ENCODE data around the gene TLE1.
"Not testable (repeated sequence)": the region's sequence is repeated elsewhere in the genome, so short reads cannot be mapped to it uniquely, and the experiment has no call there.

TLE1 gene

GRCh38 chr9:81613002-81613812 lies 76.1 kb downstream of the TLE1 start:
- no peak for DNase-seq (ENCODE audit: low spot score)
- TF ChIP-seq, protein P1, sequence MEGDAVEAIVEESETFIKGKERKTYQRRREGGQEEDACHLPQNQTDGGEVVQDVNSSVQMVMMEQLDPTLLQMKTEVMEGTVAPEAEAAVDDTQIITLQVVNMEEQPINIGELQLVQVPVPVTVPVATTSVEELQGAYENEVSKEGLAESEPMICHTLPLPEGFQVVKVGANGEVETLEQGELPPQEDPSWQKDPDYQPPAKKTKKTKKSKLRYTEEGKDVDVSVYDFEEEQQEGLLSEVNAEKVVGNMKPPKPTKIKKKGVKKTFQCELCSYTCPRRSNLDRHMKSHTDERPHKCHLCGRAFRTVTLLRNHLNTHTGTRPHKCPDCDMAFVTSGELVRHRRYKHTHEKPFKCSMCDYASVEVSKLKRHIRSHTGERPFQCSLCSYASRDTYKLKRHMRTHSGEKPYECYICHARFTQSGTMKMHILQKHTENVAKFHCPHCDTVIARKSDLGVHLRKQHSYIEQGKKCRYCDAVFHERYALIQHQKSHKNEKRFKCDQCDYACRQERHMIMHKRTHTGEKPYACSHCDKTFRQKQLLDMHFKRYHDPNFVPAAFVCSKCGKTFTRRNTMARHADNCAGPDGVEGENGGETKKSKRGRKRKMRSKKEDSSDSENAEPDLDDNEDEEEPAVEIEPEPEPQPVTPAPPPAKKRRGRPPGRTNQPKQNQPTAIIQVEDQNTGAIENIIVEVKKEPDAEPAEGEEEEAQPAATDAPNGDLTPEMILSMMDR (IDR thresholded peaks at IDR 0.05): no peak
- H3K4me3 ChIP-seq: peak overlapping the region; percentile 47
- peak overlapping the region; percentile 80 to 91 for H3K27ac ChIP-seq

- TF ChIP-seq, protein P1 (IDR thresholded peaks at IDR 0.05): no peak
- no peak for DNase-seq (ENCODE audit: low spot score)
- H3K27ac ChIP-seq: no peak overlapping the region
Observed at GRCh38 chr9:81611664-81612063, 77.7 kb downstream of the TLE1 start.

GRCh38 chr9:81610740-81611107 lies 78.6 kb downstream of the TLE1 start:
- TF ChIP-seq, protein P1 (IDR thresholded peaks at IDR 0.05): no peak
- no peak overlapping the region for H3K27ac ChIP-seq
- no peak for DNase-seq (ENCODE audit: low spot score)

More at GRCh38 chr9:81611664-81612063, 77.7 kb downstream of the TLE1 start:
- no peak overlapping the region for H3K4me3 ChIP-seq

GRCh38 chr9:81609782-81610739 lies 79.3 kb downstream of the TLE1 start:
- H3K27ac ChIP-seq: peak overlapping the region in 1 of 2 donors; percentile 32
- no peak overlapping the region for H3K4me3 ChIP-seq
- TF ChIP-seq, protein P1 (IDR thresholded peaks at IDR 0.05): no peak
- no peak for DNase-seq (ENCODE audit: low spot score)

More at GRCh38 chr9:81610740-81611107, 78.6 kb downstream of the TLE1 start:
- H3K4me3 ChIP-seq: no peak overlapping the region

DNA sequence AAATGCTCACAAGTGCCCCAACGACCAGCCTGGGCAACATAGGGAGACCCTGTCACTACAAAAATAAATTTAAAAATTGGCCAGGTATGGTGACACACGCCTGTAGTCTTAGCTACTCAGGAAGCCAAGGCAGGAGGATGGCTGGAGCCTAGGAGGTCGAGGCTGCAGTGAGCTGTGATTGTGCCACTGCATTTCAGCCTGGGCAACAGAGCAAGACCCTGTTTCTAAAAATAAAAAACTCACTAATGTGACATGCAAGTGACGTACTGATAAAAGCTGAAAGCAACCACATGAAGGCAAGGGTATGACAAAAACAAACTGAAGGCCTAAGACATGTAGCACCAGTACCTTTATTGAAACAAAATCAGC lies 81.1 kb downstream of the TLE1 start:
- no peak overlapping the region for H3K27ac ChIP-seq
- DNase-seq (ENCODE audit: low spot score): no peak
- no peak overlapping the region for H3K4me3 ChIP-seq
- TF ChIP-seq, protein P1 (IDR thresholded peaks at IDR 0.05): no peak

GRCh38 chr9:81607593-81608288 lies 81.6 kb downstream of the TLE1 start:
- Histone ChIP-seq H3K27ac (no peak overlapping the region), H3K4me3 (no peak overlapping the region)
- TF ChIP-seq, protein P1 (IDR thresholded peaks at IDR 0.05): no peak
- no peak for DNase-seq (ENCODE audit: low spot score)

DNA sequence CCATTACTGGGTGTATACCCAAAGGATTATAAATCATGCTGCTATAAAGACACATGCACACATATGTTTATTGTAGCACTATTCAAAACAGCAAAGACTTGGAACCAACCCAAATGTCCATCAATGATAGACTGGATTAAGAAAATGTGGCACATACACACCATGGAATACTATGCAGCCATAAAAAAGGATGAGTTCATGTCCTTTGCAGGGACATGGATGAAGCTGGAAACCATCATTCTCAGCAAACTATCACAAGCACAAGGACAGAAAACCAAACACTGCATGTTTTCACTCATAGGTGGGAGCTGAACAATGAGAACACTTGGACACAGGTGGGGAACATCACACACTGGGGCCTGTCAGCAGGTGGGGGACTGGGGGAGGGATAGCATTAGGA lies 83.1 kb downstream of the TLE1 start:
- not testable (repeated sequence) for H3K27ac ChIP-seq; DNase-seq (ENCODE audit: low spot score); H3K4me3 ChIP-seq

Measured in coronary artery (tissue), 2 donors.